ENCODE measurements around the gene CSTB.

DNA sequence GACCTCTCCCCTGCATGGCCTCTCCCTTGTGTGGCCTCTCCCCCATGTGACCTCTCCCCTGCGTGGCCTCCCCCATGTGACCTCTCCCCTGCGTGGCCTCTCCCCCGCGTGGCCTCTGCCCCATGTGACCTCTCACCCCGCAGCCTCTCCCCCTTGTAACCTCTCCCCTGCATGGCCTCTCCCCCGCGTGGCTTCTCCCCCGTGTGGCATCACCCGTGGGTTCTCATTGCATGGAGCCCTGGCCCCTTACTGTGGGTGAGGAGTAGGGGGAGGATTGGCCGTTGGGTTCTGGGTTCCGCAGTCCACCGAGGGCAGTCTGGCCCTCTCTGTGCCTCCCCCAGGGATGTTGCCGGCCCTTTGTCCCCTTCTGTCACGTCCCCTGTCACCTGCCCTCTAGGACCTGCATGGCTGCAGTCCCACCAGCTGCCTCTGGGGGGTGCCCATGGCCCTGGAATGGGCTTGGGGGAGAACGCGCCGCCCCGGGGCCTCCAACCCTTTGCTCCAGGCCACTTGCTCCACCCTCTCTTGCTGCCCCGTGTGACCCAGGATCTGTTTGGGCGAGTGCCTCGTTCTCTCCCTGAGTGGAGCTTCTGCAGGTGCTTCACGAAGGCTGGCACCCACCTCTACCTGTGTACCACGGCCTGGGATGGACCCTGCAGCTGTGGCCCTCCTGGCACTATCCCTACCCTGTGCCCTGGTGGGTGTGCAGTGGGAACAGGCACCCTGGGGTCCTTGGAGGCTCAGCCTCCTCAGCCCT lies 34.6 kb upstream of the CSTB start:
- TF ChIP-seq, protein P1, sequence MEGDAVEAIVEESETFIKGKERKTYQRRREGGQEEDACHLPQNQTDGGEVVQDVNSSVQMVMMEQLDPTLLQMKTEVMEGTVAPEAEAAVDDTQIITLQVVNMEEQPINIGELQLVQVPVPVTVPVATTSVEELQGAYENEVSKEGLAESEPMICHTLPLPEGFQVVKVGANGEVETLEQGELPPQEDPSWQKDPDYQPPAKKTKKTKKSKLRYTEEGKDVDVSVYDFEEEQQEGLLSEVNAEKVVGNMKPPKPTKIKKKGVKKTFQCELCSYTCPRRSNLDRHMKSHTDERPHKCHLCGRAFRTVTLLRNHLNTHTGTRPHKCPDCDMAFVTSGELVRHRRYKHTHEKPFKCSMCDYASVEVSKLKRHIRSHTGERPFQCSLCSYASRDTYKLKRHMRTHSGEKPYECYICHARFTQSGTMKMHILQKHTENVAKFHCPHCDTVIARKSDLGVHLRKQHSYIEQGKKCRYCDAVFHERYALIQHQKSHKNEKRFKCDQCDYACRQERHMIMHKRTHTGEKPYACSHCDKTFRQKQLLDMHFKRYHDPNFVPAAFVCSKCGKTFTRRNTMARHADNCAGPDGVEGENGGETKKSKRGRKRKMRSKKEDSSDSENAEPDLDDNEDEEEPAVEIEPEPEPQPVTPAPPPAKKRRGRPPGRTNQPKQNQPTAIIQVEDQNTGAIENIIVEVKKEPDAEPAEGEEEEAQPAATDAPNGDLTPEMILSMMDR (IDR thresholded peaks at IDR 0.05; ENCODE audit: insufficient read depth, low read depth, low read length) = peak; percentile 73
- TF ChIP-seq EZH2 (IDR thresholded peaks at IDR 0.05; ENCODE audit: insufficient read depth, low read length) = no peak
